ENCODE data around the gene GSTA1.
"Not testable (repeated sequence)": the region's sequence is repeated elsewhere in the genome, so short reads cannot be mapped to it uniquely, and the experiment has no call there.

The GSTA1 gene

DNA sequence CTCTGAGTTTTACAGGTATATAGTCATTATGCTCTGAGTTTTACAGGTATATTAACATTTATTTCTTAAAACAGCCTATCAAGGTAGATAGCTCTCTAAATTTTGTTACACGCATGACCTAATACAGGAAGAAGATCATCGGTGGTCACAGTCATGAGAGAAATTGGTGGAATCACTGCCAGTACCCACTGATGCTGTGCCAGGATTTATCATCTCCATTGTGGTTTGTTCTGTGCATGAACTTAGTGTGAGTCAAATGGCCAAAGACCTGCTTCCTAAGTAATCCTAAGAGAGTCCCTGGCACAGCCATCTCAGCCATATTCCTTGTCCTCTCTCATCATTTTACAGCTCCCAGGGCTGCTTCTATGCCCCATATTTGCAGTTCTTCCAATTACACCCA is 50.5 kb downstream of the GSTA1 start:
- DNase-seq: not testable (repeated sequence)

DNA sequence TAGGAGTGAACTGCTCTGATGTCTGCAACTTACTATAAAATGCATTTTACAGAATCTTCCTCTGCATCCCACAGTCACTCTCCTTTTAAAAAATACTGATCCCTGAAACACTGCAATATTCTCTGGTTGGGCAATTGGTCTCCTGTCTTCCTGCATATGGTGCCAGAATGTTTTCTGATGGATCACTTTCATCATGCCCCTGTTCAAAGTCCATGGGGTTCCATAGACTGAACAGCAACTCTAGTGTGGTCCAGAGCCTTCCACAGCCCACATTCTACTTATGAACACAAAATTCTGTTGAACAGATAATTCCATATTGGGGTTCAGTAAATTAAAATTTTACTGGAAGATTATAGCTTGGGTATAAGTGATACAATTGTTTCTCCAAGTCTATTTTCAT is 51.3 kb downstream of the GSTA1 start:
- DNase-seq: no peak

DNA sequence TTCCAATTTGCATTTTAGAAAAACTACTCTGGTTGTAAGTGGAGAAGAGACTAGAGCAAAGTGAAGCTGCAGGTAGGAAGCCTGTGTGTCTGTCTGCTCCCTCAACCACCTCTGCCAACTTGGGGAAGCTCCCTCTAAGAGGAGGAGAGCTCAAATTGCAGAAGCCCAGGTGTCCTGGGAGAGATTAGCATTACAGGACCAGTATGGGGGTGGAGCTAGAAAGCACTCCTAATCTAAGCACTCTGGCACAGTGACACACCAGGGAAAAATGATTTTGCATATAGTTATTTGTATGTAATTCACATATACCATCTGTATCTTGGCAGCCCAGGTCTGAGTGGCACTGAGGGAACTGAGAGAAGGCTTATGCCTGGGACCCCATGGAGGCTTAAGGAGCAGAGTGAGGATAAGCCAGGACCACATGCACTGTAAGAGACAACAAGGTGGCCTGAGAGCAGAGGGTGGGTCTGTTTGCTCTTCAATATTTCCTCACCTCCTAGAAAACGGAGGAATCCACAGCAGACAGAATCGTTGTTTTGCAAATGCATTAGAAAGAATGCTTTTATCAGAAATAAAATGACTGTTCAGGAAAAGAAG is 54.0 kb downstream of the GSTA1 start:
- no peak for DNase-seq

DNA sequence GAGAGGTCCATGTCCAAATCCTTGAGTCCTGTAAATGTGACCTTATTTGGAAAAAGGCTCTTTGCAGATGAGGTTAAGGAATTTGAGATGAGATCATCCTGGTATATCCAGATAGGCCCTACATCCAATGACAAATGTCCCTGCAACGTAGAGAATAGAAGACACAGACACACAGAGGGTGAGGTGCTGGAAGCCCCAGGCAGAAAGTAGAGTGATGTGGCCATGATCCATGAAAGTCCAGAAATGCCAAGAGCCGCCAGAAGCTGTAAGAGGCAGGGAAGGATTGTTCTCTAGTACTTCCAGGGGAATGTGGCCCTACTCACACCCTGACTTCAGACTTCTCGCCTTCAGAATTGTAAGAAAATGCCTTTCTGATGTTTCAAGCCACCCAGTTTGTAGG is 56.3 kb downstream of the GSTA1 start:
- not testable (repeated sequence) for DNase-seq

DNA sequence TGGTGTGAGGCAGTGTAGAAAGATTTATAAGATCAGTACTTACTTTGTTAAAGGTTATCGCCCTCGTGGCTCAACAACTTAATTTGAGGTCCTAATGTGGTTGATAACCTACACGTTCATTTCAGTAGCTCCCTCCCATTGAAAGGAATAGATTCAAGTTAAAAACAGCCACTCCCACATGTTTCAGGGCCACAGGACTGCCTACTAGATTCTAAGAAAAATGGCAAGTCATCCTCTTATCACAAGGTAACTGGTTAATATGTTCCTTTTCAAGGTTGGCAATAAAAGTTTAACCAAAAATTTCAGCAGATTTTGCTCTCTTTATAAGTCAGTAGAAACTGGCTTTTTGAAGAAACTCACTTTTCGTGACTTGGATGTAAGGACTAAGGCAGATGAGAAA is 57.4 kb downstream of the GSTA1 start:
- DNase-seq: no peak

DNA sequence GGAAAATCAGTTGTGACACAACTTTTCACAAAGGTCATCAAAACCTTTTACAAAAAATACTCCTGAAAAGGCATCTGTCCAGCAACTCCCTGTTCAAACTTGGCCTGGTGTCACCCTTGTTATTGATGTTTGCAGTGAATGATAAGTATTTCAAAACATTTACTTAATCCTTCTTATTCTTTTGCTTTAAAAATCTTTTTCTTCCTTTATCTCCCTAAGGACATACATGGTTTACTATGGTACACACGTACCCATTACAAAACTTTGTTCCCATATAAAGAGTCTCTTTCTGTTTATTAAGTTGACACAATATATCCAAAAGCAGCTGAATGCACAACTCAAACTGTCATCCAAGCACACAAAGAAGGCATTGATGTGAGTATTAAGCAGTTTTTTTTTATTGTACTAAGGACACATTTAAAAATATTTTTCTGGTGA is 57.8 kb downstream of the GSTA1 start:
- no peak for DNase-seq

DNA sequence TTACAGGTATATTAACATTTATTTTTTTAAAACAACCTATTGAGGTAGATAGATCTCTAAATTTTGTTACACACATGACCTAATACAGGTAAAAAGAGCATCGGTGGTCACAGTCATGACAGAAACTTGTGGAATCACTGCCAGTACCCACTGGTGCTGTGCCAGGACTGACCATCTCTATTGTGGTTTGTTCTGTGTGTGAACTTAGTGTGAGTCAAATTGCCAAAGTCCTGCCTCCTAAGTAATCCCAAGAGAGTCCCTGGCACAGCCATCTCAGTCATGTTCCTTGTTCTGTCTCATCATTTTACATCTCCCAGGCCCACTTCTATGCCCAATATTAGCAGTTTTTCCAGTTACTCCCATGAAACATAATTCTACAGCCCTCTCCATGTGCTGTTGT is 61.7 kb downstream of the GSTA1 start:
- DNase-seq: no peak

Data from CD4-positive, alpha-beta T cell treated with Interferon gamma for 1 hour (primary cell).